IPS-18c (cell line): ENCODE results near the gene PLRG1.

Source experiments
- H3K4me3 ChIP-seq: 2 replicates; pipeline ENCODE4 v1.7.0; 2013; ENCODE audit warnings: low read depth, mild to moderate bottlenecking, low read length, moderate library complexity; ENCODE audit not compliant: insufficient read depth
- H3K9me3 ChIP-seq: one replicate; pipeline ENCODE4 v1.6.1; 2013; ENCODE audit warnings: mild to moderate bottlenecking, low read length, moderate library complexity; ENCODE audit not compliant: control insufficient read depth, insufficient read depth

The PLRG1 gene

DNA sequence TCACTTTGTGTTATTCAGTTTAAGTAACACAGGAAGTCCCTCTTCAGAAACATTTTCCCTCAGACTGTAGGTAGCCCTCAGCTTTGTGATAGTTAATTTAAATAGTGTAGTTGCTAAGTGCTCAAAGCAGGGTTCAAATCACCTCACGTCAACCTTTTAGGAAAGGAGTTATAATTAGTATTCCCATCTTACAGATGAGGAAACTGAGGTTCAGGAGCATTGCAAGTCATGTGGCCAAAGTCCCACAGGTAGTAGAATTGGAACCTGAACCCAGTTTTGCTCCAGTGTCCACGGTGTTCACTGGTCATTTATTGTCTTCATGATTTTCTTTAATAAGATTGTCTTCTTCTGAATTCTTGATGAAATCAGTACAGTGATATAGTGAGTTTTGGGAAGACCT is 54.3 kb downstream of the PLRG1 start:
- H3K4me3 ChIP-seq = no peak overlapping the region
- no peaks in the 10 kb centered on the region for H3K9me3 ChIP-seq

DNA sequence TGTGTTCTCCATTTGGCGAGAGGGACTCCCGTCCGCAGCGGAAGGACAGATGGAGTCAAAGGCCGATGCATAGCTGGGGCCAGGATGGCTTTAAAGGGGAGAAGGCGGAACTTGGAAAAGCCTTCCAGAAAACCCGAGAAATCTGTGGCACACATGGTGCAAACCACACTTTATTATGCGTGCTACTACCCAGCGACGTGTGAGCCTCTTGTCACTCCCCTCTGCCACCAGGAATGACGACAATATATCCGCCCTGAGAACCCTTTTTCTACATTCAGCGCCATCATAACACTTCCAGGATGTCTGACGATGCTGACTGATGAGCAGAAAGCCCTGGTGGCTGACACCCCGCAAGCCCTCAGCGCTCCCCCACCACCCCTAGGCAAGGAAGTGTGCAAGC is 57.9 kb downstream of the PLRG1 start:
- peak overlapping the region; percentile 61 for H3K4me3 ChIP-seq
- H3K9me3 ChIP-seq = peaks cover 3% of the 10 kb centered on the region

DNA sequence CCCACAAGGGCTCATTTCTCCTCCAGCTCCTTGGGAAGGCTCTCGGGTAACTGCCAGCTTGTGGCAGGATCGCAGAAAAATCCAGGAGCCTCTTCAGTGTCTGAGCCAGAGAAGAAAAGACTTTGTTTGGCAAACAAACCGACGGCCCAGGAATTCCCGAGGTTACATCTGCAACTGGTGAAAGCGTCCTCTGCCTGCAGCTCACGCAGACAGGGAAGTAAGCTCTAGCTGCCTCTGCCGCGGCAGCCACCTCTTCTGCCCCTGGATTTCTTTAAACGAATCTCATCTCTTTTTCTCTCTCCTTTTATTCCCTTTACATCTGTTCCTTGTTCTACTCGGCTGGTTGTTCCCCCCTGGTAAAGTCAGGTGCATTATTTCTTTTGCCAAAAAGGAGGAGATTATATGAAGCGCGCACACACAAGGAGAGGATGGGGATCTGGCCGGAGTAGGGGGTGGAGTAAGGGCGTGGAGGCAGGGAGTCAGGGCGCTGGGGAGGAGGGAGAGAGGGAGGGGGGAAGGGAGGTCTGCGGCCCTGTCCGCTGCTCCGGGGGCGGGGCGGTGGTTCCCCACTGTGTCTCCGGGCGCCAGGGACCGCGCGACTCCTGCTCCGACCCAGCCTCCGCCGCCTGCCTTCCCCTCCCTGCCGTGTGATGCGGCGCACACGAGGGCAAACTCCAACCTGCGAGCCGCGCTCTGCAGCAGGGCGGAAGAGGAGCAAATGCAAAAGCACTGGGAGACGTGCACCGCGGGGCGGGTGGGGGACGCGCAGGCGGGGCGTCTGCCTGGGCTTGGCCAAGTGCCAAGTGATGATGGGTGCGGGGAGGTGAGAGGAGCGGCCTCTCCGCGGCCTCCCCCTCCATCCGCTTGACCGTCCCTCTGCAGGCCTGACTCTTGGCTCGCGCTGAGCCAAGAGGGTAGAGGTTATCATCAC is 58.6 kb downstream of the PLRG1 start, which contains the start of gene DCHS2:
Gene DCHS2 (minus strand): TSS at position 459 of the 931 bp plus-strand sequence. CDS start 444 bp downstream, at position 15.
- peaks cover 3% of the 10 kb centered on the region for H3K9me3 ChIP-seq
- peak within 1 kb of the TSS; percentile 61 for H3K4me3 ChIP-seq

DNA sequence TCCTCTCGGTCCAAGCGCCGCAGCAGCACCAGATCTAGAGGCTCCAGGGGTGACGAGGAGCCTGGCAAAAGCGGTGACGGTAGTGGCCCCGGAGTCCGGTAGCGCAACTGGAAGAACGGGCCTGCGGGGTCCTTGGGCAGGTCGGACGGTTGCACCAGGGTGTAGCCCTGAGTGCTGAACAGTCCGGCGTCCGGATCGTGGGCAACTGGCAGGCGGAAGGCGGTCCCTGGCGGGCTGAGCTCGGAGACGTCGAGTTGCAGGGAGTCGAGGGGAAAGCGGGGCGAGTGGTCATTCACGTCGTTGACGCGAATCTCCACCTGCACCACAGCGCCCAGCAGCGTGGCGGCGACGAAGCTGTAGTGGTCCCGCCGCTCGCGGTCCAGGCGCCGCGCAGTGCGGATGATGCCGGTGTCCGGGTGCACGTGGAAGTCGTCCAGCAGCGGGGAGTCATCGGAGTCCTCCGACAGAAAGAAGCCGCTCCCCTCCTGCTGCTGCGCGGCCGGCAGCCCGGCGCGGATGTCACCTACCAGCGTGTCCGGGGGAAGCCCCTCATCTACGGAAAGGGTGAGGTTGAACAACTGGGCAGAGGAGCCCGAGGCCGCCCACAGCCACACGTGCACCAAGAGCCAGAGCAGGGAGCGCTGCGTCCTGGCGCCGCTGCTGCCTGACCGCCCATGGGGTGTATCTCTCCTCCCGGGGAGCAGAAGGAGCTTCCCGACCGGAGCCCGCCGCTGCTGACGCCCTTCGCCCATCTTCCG is 59.4 kb downstream of the PLRG1 start:
- Histone ChIP-seq H3K9me3 (peaks cover 3% of the 10 kb centered on the region), H3K4me3 (peak overlapping the region; percentile 61)

DNA sequence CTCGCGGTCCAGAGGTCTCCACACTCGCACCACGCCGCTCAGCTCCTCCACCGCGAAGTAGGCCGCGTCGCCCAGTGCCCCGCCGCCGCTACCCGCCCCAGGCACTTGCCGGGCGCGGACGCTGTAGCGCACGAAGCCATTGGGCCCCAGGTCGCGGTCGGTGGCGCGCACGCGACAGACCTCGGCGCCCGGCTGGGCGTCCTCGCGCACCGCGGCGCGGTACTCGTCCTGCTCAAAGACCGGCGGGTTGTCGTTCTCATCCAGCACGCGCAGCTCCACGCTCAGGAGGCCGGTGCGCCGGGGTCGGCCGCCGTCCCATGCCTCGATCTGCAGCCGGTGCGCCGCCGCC is 60.0 kb downstream of the PLRG1 start:
- peaks cover 3% of the 10 kb centered on the region for H3K9me3 ChIP-seq
- H3K4me3 ChIP-seq = peak overlapping the region; percentile 61; the same call in 1 of the 2 replicates

DNA sequence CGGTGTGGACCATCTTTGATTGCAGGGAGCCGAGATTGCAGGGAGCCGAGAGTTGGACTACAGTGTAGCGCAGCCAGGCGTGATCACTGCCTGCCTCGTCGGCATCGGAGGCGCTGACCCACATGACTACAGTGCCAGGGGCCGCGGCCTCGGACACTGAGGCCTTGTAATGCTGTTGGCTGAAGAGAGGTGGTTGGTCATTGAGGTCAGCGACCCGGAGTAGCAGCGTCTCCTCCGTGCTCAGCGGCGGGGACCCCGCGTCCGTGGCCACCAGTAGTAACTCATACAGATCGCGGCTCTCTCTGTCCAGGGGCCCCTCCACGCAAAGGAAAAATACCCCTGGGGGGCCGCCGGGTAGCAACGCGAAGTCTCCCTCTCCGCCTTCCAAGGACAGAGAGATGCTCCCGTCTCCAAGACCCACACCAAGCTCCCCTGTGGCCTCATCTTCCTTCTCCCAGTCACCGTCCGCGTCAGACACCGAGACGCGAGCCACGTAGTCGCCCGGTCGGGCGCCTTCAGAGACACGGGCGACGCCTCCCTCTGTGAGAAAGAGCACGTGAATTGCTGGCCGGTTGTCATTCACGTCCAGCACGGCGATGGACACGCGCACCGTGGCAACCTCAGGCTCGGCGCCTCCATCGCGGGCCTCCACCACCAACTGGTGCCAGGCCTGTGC is 60.5 kb downstream of the PLRG1 start:
- peaks cover 3% of the 10 kb centered on the region for H3K9me3 ChIP-seq
- H3K4me3 ChIP-seq = no peak overlapping the region

DNA sequence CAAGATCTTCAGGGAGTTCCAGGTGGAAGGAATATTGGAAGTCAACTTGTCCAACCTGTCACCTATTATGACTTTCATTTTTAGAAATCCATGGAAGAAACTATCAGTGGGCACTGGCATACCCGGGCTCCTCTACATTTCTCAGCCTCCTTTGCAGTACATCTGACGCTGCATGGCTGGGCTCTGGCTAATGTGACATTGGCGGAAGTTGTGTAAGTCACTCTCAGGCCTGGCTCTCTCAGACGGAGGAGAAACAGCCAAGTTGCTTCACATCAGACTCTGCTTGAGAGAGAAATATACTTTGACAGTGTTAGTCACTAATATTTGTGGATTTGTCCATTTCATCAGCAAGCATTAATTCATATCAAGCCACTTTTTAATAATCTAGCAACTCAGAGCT is 63.1 kb downstream of the PLRG1 start:
- H3K4me3 ChIP-seq = no peak overlapping the region
- peaks cover 3% of the 10 kb centered on the region for H3K9me3 ChIP-seq

DNA sequence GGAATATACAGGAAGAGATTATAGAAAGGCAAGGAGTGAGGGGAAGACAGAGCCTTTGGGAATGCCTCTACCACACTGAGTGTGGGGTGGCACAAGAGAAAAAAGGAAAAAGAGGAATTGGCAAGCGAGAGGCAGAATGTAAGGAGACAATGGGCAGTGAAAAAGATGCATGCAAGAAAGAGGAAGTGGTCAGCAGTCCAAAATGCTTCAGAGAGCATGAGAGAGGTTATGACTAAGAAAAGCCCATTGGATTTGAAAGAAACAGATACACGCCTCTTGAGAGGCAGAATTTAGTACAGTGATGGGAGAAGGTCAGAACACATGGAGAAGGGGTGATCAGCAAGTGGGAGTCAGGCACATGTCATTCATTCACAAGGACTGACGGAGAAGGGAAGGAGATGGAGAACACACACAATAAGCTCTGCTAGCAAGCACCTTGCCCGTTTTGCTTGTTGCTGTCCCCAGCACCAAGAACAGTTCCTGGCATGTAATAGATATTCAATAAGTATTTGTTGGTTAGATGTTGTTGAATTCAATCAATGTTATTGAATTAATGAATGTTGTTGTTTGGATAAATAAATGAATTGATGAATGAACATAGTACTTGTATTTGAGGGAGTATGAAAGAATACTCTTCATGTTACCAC is 65.0 kb downstream of the PLRG1 start:
- Histone ChIP-seq H3K9me3 (no peaks in the 10 kb centered on the region), H3K4me3 (no peak overlapping the region)
